Stimulated activated CD4-positive, alpha-beta T cell treated with anti-CD3 and anti-CD28 coated beads, TNF-alpha, amount 100 ng/mL, for 1 hour (primary cell): ENCODE measurements around the gene CAST.
"Not testable (repeated sequence)": the region's sequence is repeated elsewhere in the genome, so short reads cannot be mapped to it uniquely, and the experiment has no call there.

Experiments
- DNase-seq, 3 donors: peaks; one replicate each; pipeline ENCODE4 v3.0.0-alpha.2; 2020; ENCODE audit warnings: low read depth in 3 of 3, low spot score in 1 of 3

The CAST gene

DNA sequence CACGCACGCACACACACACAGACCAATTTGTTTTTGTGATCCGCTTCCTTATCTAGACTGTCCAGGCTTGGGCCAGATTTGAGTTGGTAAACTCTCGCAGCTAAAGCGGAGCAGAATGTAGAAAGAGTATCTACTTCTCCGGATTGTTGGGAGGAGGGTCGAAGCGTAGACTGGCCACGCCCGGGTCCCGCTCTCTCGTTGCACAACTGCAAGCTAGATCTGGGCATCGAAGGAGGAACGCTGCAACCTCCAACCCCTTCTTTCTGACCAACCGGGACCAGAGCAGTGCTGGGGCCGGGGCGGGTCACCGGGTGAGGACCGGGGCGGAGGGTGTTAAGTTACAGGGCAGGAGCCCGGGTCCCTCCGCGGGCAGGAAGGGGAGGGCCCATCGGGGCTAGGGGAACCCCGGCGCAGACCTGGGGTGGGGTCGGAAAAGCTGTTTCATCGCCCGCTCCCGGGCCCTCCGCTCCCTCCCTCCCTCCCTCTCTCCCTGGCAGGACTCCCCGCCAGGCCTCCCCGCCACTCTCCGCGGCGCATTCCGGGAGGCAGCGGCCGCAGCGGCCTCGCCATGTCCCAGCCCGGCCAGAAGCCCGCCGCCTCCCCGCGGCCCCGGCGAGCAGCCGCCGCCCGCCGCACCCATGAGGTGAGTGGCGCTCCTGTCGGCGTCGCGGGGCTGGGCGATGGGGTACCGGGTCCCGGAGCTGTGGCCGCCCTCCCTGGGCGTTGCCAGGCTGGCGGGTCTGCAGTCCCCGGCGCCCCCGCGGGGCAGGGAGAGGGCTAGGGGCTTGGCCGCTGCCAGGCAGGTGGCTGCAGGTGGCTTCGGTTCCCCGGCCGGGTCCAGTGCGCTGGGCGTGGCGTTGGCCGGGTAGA lies at the start of gene CAST:
Gene CAST (plus strand): TSS at position 522 of the 870 bp plus-strand sequence. CDS start 47 bp downstream, at position 569.
- DNase-seq: peak; percentile 59 to 64 (median 64)

DNA sequence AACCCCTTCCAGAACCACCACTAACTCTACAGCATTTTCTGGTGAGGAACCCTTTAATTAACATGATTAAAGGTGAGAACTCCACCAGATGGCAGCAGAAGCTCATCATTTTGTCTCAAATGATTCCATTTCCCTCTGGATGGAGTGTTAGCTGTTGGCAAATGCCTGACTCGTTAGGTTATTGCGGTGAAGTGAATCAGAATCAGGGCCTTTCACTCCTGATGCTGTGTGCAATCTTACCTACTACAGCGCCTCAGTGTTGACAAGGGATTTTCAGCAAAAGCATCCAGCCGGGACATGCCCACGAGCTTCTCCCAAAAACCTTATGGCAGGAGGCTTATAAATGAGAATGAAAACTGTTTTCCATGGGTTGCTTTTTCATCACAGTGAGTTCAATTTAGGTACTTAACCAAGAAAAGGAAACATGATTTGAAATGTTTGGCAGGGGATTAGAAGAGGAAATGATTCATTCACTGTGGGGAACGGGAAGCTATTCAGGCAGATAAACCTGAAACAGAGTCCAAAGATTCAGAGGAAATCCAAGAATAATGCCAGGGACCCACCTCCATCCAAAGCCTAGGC lies 48.0 kb upstream of the CAST start:
- DNase-seq: peak in 1 of 3 donors; percentile 17

DNA sequence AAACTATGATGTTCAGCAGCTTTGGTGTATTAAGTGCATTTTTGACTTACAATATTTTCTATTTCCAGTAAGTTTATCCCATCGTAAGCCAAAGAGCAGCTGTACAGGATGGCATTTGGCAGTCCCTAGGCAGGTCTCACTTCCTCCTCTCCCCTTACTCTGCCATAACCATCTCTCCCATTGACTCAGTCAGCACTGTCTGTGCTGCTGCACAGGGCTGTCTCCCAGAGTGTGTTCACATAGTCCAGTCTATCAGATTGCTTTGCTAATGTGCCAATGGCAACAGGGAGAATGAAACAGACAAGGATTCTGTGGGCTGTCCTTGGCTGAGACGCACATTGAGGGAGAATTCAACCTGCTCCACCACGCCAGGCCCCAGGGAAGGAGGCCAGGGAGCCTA lies 47.0 kb upstream of the CAST start:
- no peak for DNase-seq

GRCh38 chr5:96616801-96617200 lies 45.4 kb upstream of the CAST start:
- DNase-seq: no peak

GRCh38 chr5:96618311-96619016 lies 43.7 kb upstream of the CAST start:
- not testable (repeated sequence) for DNase-seq

DNA sequence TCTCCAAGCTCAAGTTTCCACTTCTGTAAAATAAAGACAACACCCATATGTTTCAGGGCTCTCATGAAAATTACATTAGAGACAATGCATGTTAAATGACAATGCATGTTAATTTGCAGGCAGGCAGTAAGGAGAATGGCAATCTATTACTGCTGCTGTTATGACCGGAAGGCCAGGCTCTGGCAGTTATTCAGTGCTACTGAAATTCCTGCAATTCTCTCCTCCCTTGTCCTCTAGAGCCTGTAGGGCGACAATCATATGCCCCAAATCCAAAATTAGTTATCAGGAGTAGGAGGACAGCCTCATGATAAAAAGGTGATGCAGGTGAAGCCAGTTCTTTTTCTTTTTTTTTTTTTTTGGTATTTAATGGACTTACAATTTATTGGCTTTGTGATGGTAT lies 42.2 kb upstream of the CAST start:
- no peak for DNase-seq

GRCh38 chr5:96624596-96624995 lies 37.6 kb upstream of the CAST start:
- DNase-seq: no peak

DNA sequence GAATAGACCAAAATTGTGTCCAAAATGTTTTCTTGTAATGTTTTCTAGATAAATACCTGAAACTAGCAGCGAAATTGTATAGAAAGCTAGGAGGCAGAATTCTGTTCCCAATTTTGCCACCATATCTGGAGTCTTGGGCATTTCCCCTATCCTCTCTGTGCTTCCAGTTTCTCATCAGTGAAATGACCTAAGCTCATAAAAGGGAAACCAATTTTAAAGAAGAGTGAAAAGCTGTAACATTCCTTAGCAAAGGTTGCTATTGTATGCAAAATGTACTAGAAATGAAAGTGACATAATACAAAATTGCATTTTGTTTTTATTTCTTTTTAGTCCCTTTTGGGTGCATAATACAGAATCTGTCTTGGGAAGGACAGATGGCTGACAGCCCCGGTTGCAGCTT lies 36.8 kb upstream of the CAST start:
- DNase-seq: no peak

DNA sequence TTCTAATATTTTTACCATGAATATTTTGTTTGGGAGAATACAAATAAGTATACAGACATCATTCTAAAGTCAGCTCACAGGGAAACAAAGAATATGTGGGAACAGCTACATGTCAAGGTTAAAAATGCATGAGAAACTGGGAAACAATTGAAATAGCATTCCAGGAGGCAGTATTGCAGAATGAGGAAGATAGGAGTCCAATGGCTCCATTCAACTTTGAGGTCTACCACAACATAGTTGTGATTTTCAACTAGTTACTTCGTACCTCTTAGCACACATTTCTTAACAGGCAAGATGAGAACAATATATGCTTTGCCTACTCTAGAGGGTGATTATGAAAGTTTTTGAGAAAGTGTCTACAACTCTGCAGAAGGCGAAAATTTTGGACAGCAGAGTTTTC lies 35.2 kb upstream of the CAST start:
- DNase-seq: no peak

- no peak for DNase-seq
These were observed 34.3 kb upstream of the CAST start for GRCh38 chr5:96627792-96628398.

DNA sequence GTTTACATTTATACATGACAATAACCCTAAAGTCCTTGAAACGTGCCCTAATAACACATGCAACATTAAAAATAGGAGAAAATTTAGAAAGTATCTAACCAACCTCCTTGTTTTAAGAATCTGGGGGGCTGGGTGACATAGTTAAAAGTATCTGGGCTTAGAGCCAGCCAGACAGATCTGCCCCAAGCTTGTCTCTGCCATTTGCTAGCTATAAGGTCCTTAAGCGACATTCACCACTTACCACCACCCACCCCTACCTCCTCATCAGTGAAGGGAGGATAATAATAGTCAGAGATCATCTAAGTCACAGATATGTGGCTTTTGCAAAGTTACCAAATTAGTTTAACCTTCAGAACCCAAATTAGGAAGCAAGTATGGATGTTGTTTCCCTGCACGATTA lies 33.8 kb upstream of the CAST start:
- no peak for DNase-seq

GRCh38 chr5:96629774-96630173 lies 32.4 kb upstream of the CAST start:
- no peak for DNase-seq

GRCh38 chr5:96633820-96634219 lies 28.4 kb upstream of the CAST start:
- no peak for DNase-seq

- no peak for DNase-seq
These were observed 27.3 kb upstream of the CAST start for GRCh38 chr5:96634881-96635280.

DNA sequence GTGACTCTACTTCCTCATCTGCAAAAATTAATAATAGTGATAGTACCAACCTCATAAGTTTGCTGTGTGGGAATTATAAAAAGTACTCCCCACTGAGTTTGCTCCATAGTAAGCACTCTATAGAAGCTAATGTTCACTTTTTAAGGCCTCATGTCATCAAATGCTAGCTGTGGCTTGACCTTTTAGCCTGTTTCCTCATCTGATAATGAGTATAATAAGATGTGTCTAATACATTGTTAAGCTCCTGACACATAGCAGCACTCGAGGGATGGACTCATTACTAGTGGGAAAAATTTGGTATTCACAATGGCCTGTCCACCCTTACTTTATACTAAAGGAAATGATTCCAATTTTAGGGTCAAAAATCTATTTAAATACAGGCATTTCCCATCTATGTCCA lies 26.1 kb upstream of the CAST start:
- no peak for DNase-seq

DNA sequence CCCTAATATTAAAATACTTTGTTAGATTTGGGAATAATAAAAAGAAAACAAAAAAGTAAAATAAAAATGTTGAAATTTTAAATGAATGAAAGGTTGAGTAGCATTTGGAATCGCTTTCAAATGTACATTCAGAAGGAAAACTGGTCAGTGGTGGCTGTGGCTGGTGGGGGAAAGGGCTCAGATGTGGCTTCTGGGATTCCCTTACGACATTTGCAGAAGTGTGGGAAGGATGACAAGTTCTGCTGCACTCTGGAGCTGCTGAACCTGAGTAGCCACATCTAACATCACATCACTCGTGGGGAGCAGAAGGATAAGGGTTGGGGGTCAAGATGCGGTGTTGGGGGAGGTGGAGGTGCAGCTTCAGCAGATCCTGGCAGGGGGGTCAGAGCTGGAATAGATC lies 25.6 kb upstream of the CAST start:
- DNase-seq: no peak

DNA sequence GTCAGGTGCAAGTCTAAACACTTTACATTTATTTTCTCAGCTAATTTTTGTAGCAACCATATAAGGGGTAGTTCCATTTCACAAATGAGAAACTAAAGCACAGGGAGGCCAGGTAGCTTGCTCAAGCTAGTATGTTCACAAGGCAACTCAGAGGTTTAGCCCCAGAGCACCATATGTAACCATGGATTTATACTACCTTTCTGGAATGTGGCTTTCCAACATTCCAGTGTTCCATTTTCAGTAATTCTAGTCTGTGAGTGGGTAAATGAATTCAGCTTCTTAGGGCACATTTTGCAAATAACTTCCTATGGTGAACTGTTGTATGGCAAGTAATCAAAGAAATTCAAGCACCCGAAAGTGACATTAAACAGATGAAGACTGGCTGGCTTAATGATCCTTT lies 25.0 kb upstream of the CAST start:
- no peak for DNase-seq

DNA sequence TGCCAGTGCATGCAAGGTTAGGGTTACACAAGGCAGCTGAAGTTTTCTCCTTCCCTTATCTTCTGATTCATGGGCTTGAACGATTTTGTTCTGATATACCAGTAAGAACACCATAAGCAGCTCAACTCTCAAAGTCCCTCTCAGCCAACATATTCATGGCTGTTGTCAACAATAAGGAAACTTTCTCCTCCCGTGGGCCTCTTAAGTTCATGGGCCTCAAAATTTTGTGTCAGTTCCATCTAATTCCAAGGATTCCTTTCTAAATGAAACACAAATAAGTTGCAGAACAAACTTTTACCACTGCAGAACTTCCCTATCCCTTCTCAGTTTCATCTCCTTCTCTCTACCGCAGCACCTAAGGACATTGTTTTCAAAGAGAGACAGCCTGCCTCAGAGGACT lies 23.6 kb upstream of the CAST start:
- no peak for DNase-seq

- DNase-seq: no peak
These were observed 21.5 kb upstream of the CAST start for GRCh38 chr5:96640696-96641095.

DNA sequence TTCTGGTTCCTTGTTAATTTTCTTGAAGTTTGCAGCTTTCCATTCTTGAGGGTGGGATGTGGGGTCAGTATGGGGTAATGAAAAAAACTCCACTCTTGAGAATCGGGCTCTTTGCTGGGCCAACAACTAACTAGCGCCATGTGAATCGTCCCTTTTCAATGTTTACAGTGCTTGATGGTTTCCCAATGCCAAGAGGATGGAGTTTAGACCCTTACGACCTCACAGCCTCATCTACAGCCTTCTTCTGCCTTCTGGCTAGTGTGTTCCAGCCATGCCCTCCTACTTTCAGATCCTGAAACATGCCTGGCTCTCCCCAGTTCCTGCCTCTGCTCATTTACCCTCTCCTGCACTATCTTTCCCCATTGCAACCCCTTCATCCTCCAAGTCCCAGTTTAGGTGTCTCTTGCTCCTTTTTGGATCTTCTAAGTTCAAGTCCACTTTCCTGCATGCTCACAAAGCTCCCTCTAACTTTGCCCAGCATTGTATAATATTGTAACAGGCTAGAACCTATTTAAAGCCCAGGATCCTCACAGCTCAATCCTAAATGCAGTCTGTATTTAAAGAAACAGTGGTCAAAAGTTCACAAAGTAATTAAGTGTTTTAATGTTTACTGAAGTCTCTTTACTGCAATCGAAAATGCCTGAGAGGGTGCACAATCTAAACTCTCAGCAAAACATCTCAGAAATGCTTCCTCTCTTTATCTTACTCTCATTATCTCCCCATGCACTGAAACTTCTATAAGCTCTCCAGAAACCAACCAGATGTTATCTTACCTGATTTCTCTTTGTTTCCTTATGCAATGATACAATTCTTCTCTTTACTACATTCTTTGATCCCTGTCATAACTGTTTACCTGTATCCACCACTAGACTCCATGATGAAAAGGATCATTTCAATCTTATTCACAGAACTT lies 20.6 kb upstream of the CAST start:
- no peak for DNase-seq

- DNase-seq: no peak
These were observed 19.9 kb upstream of the CAST start for GRCh38 chr5:96642281-96642640.
